ENCODE data around the gene WDR93. TPM values are rescaled to one million over a fixed set of nuclear protein-coding genes. Genes with fewer than 3 reads are reported as not detected.

WDR93 gene
- total RNA-seq (2022; extraction: Qiagen RNA extraction; ENCODE audit: low read depth), result 0.09 to 0.64 TPM (median 0.18 TPM) in 5 replicates

GRCh38 chr15:89690276-89691218, at the start of gene WDR93, which contains the start of gene PEX11A:
Gene WDR93, plus strand, starts transcription at chr15:89690811. Its CDS starts 10,936 bp downstream, at chr15:89701747.
Gene PEX11A, minus strand, starts transcription at chr15:89690754. Its CDS starts 122 bp downstream, at chr15:89690632.

GRCh38 chr15:89654847-89655805, 35.5 kb upstream of the WDR93 start, which contains the start of gene KIF7:
Gene KIF7, minus strand, starts transcription at chr15:89655467. Its CDS starts 2,537 bp downstream, at chr15:89652930.

GRCh38 chr15:89679212-89679611, 11.4 kb upstream of the WDR93 start, which contains the start of gene PLIN1:
Gene PLIN1, minus strand, starts transcription at chr15:89679367. Its CDS starts 1,878 bp downstream, at chr15:89677489.

GRCh38 chr15:89750560-89751542, 60.2 kb downstream of the WDR93 start, which contains the start of gene MESP1:
Gene MESP1, minus strand, starts transcription at chr15:89751249. Its CDS starts 18 bp downstream, at chr15:89751231.

GRCh38 chr15:89776274-89777072, 85.9 kb downstream of the WDR93 start, which contains the start of gene MESP2:
Gene MESP2, plus strand, starts transcription at chr15:89776332. Its CDS starts 26 bp downstream, at chr15:89776358.

Other genes with a start within 250 kb of the WDR93 start
- gene RHCG, start 194.2 kb upstream of the WDR93 start, total RNA-seq (2022; extraction: Qiagen RNA extraction; ENCODE audit: low read depth), result 28.1 to 53.8 TPM (median 41.2 TPM) in 5 replicates
- gene TICRR, start 115.3 kb upstream of the WDR93 start, total RNA-seq (2022; extraction: Qiagen RNA extraction; ENCODE audit: low read depth), result 10.0 to 14.1 TPM (median 13.3 TPM) in 5 replicates
- 3.1 to 5.6 TPM (median 4.8 TPM) in 5 replicates for gene KIF7, start 35.3 kb upstream of the WDR93 start, total RNA-seq (2022; extraction: Qiagen RNA extraction; ENCODE audit: low read depth)
- 0.09 to 0.11 TPM (median 0.10 TPM) in 3 of 5 replicates, not detected in the others for gene PLIN1, start 11.4 kb upstream of the WDR93 start, total RNA-seq (2022; extraction: Qiagen RNA extraction; ENCODE audit: low read depth)
- 6.8 to 8.1 TPM (median 8.0 TPM) in 5 replicates for gene PEX11A, start 57 bp upstream of the WDR93 start, total RNA-seq (2022; extraction: Qiagen RNA extraction; ENCODE audit: low read depth)
- 1.1 to 10.2 TPM (median 5.1 TPM) in 5 replicates for gene MESP1, start 60.4 kb downstream of the WDR93 start, total RNA-seq (2022; extraction: Qiagen RNA extraction; ENCODE audit: low read depth)
- gene MESP2, start 85.5 kb downstream of the WDR93 start, total RNA-seq (2022; extraction: Qiagen RNA extraction; ENCODE audit: low read depth), result 0.44 to 0.95 TPM (median 0.65 TPM) in 4 of 5 replicates, not detected in the other
- 49.2 to 71.8 TPM (median 63.0 TPM) in 5 replicates for gene ANPEP, start 124.0 kb downstream of the WDR93 start, total RNA-seq (2022; extraction: Qiagen RNA extraction; ENCODE audit: low read depth)
- 36.0 to 82.2 TPM (median 44.7 TPM) in 5 replicates for gene AP3S2, start 203.2 kb downstream of the WDR93 start, total RNA-seq (2022; extraction: Qiagen RNA extraction; ENCODE audit: low read depth)
- gene ARPIN, start 222.1 kb downstream of the WDR93 start, total RNA-seq (2022; extraction: Qiagen RNA extraction; ENCODE audit: low read depth), result 8.9 to 13.5 TPM (median 11.4 TPM) in 5 replicates

All from A549 treated with ZK216348 at 1 μM for 4 hours (cell line).